HG02938 (cell line): ENCODE measurements around the gene DAZAP1.
A peak's percentile ranks its signal among the peaks of the same experiment; 100 is the strongest.
"Not testable (repeated sequence)": the region's sequence is repeated elsewhere in the genome, so short reads cannot be mapped to it uniquely, and the experiment has no call there.

Experiments used
- ATAC-seq: cut with Tn5 transposase; IDR thresholded peaks from one replicate; pipeline ENCODE4 v1.9.1; 2021; ENCODE audit warnings: mild to moderate bottlenecking, moderate library complexity; ENCODE audit not compliant: unreplicated experiment

The DAZAP1 gene

DNA sequence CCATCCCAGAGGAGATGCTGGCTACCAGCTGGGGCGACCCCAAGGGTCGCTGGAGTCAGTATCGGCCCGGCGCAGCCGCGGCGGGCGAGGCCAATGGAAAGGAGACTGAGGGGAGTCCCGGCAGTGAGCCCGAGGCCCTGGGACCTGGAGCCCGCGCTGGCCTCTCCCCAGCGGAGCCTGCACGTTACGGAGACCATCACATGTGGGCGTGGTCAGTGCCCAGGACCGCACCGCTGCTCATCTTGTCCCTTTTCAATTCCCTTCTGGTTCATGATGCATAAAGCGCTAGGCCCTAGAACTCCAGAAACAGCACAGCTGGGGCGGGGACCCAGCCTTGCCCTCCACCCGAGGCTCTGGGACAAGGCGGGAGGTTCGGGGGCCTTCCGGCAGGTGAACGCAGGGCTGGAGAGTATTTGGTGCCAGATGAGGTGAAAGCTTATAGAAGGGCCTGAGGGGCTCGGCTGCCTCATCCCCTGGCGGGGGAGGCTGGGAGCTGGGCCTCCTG lies 63.7 kb downstream of the DAZAP1 start:
- no peak for ATAC-seq

DNA sequence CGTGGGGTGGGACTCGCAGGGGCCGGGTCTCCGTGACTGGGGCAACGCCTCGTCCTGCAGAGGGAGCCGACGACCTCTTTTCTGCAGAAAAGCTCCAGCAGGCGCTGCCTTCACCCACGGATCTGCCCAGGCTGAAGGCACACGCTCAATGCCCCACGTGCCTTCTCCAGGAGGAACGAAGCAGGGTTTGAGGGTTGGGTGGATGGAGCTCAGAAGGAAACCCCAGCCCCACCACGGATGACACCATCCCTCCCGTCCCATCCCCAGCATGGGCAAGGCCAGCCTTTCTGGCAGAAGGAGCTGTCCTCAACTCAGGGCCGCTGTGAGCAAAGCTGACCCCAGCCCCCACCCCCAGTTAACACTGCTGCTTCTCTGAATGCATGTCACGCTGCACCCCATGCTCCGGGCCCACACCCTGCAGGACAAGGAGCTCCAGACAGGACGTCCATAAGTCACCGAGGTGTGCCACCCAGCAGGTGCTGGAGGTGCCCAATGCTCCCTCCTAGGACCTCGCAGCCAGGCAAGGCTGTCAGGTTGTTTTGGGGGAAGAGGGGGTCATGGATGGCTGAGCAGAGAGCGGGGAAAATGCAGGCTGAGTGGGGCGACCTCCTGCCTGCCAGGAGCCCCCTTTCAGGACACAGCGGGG lies 64.3 kb downstream of the DAZAP1 start:
- no peak for ATAC-seq

DNA sequence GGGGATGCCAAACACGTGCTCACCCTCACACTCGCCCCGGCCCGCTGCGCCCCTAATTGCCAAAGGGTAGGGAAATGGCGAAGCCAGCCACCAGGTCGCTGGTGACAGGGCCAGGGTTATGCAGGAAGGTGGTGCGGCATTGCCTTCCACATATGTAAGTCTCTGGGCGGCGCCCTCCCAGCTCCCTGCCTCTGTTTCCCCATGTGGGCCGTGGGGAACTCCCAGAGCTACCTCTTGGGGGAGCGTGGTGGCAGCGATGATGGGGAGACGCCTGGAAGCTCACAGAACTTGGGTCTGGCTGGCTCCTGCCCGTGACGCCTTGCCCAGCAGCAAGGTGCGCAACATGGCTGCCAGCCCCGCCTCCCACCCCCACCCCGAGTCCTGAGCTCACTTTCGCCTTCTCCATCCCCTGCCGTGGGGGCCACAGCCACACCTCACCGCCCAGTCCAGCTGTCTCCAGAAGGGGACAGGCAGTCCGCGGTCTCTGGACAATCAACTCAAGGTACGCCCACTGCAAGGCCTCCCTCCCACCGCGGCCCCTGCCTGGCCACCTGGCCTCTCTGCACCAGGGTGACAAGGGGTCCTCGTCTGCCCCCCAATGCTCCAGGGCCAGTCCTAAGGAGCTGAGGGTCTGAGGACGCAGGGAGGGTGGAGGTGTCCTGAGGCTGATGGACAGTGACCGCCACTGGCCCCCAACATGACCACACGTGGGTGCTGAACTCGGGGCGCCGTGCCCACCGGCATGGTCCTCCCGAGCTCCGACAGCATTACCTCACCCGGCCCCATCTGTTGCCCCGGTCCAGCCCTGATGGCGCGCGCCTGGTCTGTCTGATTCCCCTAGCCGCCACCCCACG lies 65.1 kb downstream of the DAZAP1 start:
- no peak for ATAC-seq

DNA sequence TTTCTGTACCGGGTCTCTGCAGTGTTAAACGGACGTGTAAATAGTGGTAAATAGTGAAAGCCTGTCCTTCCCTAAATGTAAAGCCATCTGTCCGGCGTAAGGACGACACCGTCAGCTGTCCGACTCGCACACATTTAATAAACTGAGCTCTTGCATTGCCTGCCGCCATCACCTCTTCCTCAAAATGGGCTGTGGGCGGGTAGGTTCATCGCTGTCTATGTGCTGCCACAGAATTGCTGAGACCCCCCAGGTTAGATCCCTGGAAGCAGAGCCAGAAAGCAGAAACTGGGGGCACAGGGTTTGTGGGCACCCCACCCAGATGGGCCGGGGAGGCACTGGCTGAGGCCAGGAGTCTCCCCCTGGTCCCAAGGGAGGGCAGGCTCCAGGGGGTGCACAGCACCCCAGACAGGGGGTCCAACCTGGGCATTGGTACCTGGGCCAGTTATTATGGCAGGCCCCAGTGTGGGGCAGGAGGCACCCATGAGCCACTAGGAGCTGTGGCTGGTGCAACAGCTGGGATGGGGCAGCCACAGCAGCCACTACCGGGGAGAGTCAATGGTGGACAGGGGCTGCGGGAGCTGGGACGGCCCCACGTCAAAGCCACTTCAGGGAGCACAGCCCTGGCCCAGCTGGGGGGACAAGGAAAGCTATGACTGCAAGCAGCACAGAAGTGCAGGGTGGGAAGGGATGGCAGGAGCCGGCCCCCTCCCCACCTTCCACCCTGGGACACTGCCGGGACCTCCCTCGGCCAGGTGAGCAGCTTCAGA lies 65.9 kb downstream of the DAZAP1 start:
- ATAC-seq, result no peak

DNA sequence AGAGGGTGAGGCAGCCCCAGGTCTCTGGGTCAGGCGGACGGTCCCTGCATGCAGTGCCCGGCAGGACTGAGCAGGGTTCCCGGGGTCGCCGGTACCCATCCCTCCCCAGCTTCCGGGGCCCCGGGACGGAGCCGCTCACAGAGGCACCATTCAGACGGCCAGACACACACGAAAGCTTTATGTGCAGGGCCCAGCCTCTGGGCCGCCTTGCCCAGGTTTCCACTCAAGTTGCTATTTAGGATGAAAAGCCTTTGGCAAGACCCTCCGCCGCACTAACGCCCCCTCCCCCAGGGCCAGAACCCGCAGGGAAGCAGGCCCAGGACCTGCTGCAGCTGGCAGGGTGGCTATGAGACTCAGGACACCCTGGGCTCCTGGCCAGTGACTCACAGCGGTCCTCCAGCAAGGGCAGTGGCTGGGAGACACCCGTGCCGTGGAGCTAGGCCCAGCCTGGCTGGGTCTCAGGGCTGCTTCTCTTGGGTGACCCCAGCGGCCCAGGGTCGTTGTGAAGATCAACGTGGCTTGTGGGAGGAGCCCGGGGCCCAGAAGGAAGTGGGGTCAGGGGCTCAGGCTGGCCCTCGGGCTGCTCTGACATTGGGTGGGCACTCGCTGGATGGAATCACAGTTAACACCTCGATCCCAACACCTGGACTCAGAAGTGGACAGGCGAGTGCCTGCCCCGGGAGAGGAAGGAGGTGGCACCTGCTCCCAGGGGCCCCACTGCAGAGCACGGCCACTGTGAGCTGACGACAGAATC lies 66.8 kb downstream of the DAZAP1 start:
- no peak for ATAC-seq

DNA sequence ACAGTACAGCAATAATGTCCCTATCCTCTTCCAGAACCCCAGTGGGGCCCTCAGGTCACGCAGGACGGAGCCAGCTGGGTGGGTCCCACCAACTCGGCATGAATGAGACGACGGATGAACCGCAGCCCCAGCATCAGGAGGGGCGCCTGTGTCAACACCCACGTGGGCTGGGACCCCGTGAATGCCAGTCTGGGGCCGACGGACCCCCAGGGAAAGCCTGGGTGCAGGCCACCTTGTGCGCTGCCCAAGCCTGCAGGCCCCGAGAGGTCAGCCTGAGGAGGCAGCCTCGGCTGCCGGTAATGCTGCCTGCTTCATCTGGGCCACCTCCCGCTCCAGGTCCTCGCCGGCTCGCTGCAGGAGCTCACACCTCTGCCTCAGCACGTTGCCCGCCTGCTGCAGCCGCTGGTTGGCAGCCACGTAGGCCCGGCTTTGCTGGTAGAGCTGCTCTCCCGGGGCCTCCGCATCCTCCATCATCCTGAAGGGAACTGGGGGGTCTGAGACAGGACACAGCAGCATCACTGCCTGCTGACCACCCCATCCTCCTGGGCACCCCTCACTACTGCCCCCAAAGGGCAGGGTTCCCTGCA lies 67.5 kb downstream of the DAZAP1 start:
- no peak for ATAC-seq

DNA sequence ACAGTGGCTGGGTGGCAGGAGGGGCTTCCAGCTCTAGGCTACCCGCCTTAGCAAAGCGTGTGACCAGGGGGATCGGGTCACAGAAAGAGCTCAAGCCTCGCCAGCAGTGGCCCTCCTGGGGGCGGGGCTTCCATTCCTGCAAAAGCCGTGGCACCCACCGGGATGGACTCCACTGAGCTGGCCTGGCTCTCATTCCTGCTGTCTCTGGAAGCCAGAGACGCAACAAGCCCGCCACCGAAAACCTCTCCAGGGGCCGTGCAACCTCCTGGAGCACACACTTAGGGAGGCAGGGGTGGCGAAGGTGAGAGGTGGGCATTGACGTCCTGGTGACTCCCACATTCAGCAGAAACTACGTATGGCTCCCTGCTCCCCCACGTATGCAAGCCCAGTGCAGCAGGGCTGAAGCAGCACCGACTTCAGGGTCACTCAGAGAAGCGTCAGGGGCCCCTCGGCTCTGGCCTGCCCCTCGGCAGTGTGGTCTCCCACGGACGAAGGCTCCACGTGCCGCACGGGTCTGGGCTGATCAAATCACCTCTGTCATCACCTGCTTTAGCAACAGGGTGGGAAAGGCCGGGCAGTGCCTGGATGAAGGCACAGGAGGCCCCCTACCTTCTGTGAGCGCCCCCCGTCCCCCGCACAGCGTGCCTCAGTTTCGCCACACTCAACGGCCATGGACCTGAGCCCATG lies 68.5 kb downstream of the DAZAP1 start:
- no peak for ATAC-seq

DNA sequence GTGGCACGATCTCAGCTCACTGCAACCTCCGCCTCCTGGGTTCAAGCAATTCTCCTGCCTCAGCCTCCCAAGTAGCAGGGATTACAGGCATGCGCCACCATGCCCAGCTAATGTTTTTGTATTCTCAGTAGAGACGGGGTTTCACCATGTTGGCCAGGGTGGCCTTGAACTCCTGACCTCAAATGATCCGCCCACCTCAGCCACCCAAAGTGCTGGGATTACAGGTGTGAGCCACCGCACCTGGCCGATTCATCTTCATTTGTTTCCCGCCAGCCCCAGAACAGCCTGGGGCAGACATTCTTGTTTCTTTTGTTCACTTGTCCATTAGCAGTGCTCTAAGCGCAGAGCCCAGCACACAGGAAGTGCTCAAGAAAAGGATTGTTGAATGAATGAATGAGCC lies 69.7 kb downstream of the DAZAP1 start:
- not testable (repeated sequence) for ATAC-seq

DNA sequence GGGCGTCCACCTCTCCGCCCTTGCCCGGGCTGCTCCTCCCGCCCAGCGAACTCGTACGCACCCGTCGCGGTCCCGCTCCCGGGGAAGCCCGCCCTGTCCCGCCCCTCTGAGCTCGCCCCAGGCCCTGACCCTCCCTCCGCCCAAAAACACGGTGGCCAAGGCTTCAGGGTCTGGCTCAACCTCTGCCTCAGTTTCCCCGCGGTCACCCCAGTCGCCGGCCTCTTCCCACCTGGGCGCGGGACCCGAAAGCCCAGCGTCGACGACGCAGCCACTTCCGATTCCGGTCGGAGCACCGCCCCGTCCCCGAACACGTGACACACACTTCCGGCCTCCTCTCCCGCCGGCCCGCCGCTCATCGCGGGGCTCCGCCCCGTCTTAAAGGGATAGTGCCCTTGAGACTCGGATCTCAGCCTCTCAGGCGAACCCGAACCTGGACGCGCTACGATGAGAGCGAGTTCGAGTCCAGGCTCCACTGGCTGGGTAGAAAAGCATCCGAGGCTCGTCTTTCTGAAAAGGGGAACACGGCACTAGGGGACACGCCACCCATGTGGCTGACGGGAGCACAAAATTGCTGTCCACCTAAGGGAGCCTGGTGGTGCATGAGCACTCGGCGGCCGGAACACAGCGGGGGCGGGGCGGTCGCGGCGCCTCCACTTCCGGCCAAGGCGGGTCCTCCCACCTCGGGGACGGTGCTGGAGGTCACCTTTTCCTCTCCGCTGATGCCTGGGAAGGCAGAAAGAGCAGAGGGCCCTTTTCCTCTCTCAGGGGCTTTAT lies 71.7 kb downstream of the DAZAP1 start, which contains the start of gene C19orf25:
TSS of gene C19orf25 (minus strand) at position 282 of the 774 bp plus-strand sequence. CDS start 312 bp downstream, outside the sequence.
- peak; percentile 83 for ATAC-seq

DNA sequence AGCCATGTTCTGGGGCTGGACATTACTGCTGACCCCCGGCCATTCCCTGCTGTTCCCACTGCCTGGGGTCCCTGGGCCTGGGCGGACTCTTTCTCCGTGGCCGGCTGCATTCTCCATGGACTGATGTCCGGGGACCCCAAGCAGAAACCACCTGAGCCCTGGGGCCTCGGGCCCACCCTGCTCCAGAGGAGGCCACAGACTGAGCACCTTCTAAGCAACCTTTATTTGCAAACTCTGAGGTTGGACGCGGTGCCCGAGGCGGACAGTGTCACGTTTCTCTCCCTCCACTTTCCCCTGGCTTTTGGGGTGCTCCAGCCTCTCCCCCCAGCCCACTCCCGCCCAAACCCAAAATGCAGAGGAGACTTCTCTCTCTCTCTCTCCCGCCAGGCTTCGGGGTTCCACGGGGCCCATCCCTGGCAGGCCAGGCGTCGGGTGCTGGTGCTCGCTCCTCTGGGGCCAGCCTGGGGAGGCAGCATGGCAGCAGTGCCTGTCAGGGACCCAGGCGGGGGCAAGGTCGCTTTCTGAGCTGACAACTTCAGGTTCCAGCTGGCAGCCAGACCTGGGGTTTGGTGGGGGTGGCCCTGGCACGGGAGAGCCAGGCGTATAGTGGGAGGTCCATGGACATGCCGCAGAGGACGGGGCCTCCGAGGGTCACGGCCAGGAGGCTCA lies 74.0 kb downstream of the DAZAP1 start:
- no peak for ATAC-seq

DNA sequence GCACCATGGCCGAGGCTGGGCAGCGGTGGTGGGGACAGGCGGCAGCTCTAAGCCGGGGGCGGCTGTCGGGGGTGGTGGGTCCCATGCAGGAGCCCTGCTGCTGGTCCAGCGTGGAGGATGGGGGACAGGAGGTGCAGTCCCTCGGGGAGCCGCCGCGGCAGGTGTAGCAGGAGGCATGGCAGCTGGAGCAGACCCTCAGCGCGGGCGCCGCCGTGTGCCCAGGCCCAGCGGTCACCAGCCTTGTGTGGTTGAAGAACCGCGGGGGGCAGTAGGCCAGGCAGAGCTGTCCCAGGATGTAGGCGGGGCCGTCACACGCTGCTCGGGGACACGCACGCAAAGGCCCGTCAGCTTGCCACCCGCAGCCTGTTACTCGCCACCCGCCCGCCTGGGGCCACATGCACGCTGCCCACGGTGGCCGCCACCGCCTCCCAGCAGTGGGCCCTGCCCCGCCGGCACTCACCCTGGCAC lies 74.5 kb downstream of the DAZAP1 start:
- ATAC-seq, result no peak

DNA sequence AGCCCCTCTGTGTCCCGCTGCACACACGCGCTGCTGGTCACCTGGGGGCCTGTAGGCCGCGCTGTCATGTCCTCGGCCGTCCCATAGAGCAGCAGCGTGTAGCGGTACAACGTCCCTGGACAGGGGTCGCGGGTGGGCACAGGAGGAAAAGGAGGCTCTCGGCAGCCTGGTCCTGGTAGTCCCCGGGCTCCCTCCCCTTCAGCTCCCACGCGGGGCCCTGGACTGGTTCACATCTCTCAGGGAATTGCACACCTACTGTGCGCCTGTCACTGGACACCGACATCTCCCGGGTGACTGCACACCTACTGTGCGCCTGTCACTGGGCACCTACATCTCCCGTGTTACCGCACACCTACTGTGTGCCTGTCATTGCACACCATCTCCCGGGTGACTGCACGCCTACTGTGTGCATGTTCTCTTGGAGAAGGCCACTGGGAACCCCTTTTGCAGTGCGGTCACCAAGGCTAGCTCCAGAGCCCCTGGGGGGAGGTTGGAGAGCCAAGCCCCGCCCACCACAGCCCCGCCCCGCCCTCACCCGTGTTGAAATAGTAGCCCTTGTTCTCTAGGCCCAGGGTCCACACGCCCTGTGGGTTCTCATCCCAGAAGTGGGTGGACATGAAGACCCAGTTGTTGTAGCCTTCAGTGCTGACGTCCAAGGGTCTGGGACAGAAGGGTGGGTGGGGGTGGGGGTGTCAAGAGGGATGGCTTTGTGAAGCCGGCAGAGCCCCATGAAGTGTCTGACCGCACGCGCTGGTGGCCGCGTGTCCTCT lies 75.2 kb downstream of the DAZAP1 start:
- ATAC-seq, result no peak

DNA sequence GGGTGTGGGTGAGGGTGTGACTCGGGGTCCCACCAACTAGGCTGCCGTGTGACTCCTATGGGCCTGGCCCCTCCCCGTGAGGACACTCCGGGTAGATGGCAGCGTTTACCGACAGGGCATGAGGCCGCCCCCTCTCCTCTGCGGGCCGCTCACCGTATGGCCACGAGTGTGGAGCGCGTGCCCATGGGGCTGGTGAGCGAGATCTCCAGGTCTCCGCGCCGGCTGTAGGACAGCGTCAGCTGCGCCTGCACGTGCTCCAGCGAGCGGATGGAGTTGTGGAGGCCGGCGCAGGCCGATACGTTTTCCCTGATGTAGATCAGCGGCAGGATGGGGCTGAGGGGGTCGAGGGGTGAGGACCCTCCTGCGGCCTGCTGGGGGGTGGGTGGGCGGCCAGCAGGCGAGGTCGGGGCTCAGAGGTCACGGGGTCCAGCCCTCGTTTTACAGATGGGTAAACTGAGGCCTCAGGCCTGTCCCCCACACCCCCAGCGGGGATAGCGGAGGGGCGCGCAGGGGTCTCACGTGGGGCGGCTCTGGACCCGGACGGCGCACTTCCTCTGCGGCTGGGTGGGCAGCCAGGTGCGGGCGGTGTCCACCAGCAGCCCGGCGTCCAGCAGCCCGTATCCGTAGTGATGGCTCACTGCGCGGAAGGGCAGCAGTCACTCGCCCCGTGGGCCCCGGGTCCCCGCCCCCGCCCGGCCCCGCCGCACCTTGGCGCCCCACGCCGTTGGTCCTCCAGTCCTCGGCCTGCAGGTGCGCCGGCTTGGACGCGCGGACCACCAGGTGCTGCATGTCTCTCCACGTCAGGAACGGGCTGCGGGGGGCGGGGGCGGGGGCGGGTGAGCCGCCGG lies 76.0 kb downstream of the DAZAP1 start:
- no peak for ATAC-seq

DNA sequence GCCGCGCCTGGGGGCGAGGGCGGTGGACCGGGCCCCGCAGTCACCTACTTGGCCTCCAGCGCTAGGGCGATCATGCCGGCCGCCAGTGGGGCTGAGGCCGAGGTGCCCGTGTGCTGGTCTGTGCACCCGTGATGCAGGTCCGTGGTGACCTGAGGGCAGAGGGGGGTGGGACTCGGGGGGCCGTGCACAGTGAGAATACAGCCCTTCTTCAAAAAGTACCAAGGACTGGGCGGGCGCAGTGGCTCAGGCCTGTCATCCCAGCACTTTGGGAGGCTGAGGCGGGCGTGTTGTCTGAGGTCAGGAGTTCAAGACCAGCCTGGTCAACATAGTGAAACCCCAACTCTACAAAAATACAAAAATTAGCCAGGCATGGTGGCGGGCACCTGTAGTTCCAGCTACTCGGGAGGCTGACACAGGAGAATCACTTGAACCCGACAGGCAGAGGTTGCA lies 76.6 kb downstream of the DAZAP1 start:
- ATAC-seq, result no peak
